Measurements from ENCODE around the gene EIF5. TPM values are rescaled to one million over a fixed set of nuclear protein-coding genes. Genes with fewer than 3 reads are reported as not detected.

EIF5 gene
- total RNA-seq, 1 donor from 2014 or later: 483 TPM

DNA sequence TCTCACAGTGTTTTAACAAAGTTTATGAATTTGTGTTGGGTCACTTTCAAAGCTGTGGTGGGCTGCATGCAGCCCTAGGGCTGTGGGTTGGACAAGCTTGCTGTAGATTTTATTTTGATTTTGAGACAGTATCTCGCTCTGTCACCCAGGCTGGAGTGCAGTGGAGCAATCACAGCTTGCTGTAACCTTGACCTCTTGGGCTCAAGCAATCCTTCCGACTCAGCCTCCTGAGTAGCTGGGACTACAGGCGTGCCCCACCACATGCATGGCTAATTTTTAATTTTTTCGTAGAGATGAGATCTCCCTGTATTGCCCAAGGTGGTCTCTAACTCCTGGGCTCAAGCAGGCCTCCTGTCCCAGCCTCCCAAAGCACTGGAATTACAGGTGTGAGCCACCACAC, 56.6 kb downstream of the EIF5 start:
- Mint-ChIP-seq H3K36me3 (ENCODE audit: low read depth) (no peaks in the 10 kb centered on the region), H3K27ac (ENCODE audit: unreplicated experiment) (no peak overlapping the region)

DNA sequence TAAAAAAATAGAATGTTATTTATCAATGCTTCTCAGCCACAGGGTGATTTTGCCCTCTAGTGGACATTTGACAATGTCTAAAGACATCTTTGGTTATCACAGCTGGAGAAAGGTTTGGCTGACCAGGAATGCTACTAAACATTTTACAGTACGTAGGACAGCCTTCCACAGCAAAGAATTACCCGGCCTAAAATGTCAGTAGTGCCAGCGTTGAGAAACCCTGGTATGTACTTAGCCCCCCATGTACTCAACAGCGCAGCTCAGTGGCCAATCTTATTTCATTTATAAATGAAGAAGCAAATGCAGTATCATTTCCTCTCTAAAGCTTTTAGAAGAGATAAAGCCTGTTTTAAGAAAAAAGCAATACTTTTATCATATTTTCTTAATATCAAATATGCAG, 57.0 kb downstream of the EIF5 start:
- no peaks in the 10 kb centered on the region for H3K36me3 Mint-ChIP-seq (ENCODE audit: low read depth)
- H3K4me3 Mint-ChIP-seq: peak overlapping the region; percentile 36
- DNase-seq (ENCODE audit: low read depth, low spot score): no peak
- H3K27me3 Mint-ChIP-seq (ENCODE audit: low read depth): no peaks in the 10 kb centered on the region
- TF ChIP-seq, protein P1, sequence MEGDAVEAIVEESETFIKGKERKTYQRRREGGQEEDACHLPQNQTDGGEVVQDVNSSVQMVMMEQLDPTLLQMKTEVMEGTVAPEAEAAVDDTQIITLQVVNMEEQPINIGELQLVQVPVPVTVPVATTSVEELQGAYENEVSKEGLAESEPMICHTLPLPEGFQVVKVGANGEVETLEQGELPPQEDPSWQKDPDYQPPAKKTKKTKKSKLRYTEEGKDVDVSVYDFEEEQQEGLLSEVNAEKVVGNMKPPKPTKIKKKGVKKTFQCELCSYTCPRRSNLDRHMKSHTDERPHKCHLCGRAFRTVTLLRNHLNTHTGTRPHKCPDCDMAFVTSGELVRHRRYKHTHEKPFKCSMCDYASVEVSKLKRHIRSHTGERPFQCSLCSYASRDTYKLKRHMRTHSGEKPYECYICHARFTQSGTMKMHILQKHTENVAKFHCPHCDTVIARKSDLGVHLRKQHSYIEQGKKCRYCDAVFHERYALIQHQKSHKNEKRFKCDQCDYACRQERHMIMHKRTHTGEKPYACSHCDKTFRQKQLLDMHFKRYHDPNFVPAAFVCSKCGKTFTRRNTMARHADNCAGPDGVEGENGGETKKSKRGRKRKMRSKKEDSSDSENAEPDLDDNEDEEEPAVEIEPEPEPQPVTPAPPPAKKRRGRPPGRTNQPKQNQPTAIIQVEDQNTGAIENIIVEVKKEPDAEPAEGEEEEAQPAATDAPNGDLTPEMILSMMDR (conservative IDR thresholded peaks at IDR 0.05): peak; percentile 84
- peaks cover 55% of the 10 kb centered on the region for H3K4me1 Mint-ChIP-seq
- no peak overlapping the region for H3K27ac Mint-ChIP-seq (ENCODE audit: unreplicated experiment)
- no peaks in the 10 kb centered on the region for H3K9me3 Mint-ChIP-seq

More for the DNA sequence above, 56.6 kb downstream of the EIF5 start:
- Mint-ChIP-seq H3K4me3 (no peak overlapping the region), H3K9me3 (no peaks in the 10 kb centered on the region), H3K4me1 (peaks cover 51% of the 10 kb centered on the region), H3K27me3 (ENCODE audit: low read depth) (no peaks in the 10 kb centered on the region)
- TF ChIP-seq, protein P1 (conservative IDR thresholded peaks at IDR 0.05): no peak
- DNase-seq (ENCODE audit: low read depth, low spot score): no peak

DNA sequence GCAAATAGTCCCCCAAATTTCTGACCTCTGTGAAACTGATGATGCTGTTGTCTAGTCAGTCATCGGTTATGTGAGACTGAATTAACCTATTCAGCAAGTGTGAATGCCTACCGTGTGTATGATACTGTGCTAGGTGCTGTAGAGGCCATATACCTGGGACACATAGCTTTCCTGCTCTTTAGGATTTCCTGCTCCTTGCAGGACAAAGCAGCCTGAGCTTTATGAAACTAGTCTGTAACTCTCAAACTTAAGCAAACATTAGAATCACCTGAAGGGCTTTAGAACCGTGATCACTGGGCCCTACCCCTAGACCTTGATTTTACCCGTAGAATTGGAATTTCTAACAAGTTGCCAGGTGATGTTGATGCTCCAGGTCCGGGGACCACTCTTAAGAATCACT, 58.1 kb downstream of the EIF5 start:
- no peak for DNase-seq (ENCODE audit: low read depth, low spot score)
- TF ChIP-seq, protein P1 (conservative IDR thresholded peaks at IDR 0.05): no peak
- Mint-ChIP-seq H3K4me3 (no peak overlapping the region), H3K27me3 (ENCODE audit: low read depth) (no peaks in the 10 kb centered on the region), H3K9me3 (no peaks in the 10 kb centered on the region), H3K27ac (ENCODE audit: unreplicated experiment) (no peak overlapping the region), H3K4me1 (peaks cover 48% of the 10 kb centered on the region), H3K36me3 (ENCODE audit: low read depth) (no peaks in the 10 kb centered on the region)

DNA sequence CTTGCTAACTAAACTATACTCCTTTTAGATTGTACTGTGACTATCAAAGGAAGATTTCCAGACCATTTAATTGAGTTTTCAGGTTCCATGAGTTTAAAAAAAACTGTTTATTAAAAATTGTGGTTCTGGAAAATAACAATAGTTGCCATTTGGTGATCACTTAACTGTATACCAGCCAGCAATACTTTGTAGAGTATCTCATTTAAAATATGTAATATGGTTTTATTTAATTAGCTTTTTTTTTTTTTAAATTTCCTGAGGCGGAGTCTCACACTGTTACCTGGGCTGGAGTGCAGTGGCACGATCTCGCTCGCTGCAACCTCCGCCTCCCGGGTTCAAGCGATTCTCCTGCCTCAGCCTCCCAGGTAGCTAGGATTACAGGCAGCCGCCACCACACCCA, 58.5 kb downstream of the EIF5 start:
- Mint-ChIP-seq H3K27ac (ENCODE audit: unreplicated experiment) (no peak overlapping the region), H3K27me3 (ENCODE audit: low read depth) (no peaks in the 10 kb centered on the region), H3K4me1 (peaks cover 45% of the 10 kb centered on the region), H3K4me3 (no peak overlapping the region), H3K36me3 (ENCODE audit: low read depth) (no peaks in the 10 kb centered on the region), H3K9me3 (no peaks in the 10 kb centered on the region)
- TF ChIP-seq, protein P1 (conservative IDR thresholded peaks at IDR 0.05): no peak
- no peak for DNase-seq (ENCODE audit: low read depth, low spot score)

DNA sequence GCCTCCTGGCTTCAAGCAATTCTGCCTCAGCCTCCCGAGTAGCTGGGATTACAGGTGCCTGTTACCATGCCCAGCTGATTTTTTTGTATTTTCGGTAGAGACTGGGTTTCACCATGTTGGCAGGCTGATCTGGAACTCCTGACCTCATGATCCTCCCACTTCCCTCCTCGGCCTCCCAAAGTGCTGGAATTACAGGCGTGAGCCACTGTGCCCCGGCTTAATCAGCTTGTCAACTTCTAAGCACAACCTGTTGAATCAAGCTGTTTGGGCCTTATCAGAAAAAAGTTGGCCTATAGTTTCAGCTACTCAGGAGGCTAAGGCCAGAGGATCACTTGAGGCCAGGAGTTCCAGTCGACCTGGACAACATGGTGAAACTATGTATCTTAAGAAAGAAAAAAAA, 59.0 kb downstream of the EIF5 start:
- no peak overlapping the region for H3K4me3 Mint-ChIP-seq
- no peak overlapping the region for H3K27ac Mint-ChIP-seq (ENCODE audit: unreplicated experiment)
- H3K27me3 Mint-ChIP-seq (ENCODE audit: low read depth): no peaks in the 10 kb centered on the region
- TF ChIP-seq, protein P1 (conservative IDR thresholded peaks at IDR 0.05): no peak
- no peaks in the 10 kb centered on the region for H3K9me3 Mint-ChIP-seq
- no peaks in the 10 kb centered on the region for H3K36me3 Mint-ChIP-seq (ENCODE audit: low read depth)
- peaks cover 46% of the 10 kb centered on the region for H3K4me1 Mint-ChIP-seq
- no peak for DNase-seq (ENCODE audit: low read depth, low spot score)

Measured in neural crest cell (in vitro differentiated cells).